Measurements from ENCODE around the gene DAZAP1. TPM values are rescaled to one million over a fixed set of nuclear protein-coding genes. Genes with fewer than 3 reads are reported as not detected.
A peak's percentile ranks its signal among the peaks of the same experiment; 100 is the strongest.
"Not testable (repeated sequence)": the region's sequence is repeated elsewhere in the genome, so short reads cannot be mapped to it uniquely, and the experiment has no call there.

DAZAP1 gene
- total RNA-seq, 1 donor from 2014 or later, result 35.7 TPM

DNA sequence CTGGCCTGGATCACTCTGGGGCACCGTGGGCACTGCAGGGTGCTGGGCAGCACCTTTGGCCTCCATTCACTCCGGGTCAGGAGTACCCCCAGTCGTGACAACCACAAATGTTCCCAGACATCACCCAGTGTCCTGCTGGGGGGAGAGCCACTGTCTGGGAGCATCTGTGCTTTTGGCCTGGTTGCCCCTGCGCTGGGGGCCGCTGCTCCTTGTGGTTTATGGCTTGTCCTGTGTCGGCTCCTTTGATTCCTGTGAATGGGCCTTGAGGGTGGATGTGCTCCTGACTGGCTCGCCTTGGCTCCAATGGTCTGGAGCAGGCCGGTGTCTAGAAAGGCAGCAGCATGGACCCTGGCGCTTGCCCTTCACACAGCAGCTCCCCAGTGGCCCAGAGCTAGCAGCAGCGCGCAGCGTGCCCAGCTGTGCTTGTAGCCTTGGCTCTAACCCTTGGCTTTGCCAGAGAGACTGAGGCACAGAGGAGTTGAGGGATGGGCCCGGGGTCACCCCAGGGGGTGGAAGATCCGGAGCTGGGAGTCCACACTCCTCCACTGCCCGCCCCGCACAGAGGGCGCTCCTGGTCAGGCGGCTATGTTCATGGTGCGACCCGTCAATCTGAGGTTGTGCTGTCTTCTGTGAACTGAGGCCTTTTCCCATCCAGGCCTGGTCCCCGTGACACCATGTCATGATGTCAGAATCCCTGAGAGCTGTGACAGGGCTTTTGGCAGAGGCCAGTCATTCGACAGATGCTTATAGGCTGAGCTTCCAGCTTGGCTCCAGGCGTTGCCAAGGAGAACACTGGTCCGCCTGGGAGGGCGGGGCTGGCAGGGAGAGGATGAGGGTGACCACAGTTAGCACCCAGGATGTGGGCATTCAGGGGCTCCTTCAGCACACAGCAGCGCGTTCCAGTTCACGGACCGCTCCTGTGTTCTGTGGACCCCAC lies 4.1 kb downstream of the DAZAP1 start:
- DNase-seq, result peak; percentile 86

DNA sequence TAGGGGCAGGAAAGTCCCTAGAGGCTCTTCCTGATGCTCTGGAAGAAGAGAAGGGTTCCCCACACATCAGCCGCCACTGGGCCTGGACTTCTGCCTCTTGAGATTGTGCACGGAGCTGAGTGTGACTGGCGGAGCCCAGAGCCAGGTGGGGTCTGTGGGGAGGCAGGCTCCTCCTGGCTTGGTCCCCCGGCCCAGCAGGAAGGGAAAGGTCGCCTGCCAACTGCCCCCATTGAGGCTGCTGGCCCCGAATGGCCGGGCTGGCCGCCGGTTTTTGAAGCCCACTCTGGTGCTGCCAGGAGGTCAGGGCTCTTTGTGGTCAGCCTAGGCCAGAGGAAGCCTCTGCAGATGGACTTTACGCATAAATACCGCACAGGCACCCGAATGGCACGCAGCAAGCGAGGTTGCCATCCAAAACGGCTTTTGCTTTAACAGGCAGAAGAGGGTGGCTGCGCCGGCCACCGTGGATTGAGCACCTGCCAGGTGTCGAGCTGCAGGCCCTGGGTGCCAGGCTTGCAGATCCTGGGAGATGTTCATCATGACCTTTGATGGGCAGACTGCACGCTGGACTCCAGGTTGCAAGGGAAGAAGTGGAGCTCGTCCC lies 5.0 kb downstream of the DAZAP1 start:
- DNase-seq, result no peak

DNA sequence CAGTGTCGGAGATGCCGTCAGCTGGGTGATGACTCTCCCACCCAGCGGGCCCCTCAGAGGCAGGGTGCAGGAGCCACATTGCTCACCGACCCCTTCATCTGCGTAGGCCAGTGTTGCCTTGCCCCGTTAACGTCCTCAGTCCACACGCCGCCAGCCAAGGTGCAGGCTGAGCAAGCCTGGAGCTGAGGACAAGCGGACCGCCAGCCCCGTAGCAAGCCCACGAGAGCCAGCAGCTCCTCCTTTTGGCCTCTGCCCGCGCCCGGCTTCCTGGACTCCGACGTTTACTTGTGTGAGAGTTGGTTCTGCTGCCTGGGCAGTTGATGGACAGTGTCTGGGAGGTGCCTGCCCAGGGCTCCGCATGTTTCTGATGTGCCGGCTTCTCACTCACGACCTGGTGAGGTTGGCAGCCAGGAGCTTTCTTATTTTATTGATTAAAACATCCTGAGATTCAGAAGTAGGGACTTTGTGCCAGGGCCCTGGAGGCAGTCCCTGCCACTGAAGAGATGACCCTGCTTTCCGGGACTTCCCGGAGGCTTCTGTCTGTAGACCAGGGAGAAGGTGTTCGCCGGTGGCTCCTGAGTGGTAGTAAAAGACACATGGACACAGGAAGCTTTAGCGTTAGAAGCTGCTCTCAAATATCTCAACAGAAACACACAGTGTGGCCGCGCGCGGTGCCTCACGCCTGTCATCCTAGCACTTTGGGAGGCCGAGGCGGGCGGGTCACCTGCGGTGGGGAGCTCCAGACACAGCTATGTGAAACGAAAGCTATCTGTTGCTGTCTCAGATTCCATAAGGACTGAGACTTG lies 5.8 kb downstream of the DAZAP1 start:
- DNase-seq, result no peak

DNA sequence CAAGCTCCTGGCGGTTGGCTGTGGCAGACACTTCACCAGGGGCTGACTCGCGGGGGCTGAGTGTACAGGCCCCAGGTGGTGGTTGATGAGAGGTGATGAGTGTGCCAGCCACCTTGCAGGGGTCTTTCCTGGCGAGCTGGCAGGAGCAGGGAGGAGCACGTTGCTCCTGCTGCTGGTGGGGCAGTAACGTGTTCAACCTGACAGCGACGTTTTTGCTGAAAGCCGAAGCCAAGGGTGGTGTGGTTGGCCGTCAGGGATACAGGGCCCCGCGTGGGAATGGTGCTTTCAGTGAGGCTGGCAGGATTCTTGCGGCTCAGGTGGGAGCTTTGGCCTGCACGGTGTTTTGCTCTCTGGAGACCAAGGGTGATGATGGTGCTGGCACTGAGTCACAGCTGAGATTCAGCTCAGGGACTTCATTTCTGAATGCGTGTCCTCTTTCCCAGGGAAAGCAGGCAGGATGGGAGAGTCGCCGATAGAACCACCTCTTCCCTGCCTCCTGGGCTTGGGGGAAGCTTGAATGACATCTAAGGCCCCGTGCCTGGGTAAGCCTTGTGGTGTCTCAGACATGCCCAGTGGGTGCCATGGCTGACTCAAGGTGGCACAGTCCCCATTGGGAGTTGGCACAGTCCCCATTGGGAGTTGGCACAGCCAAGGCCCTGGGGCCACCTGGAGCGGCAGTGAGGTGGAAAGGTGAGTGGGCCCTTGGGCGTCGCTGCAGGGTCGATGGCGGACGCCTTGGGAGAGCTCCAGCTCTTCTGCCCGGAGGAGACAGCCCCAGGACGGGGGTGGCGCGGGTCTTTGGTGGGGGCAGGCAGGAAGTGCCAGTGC lies 8.8 kb downstream of the DAZAP1 start:
- DNase-seq, result no peak

DNA sequence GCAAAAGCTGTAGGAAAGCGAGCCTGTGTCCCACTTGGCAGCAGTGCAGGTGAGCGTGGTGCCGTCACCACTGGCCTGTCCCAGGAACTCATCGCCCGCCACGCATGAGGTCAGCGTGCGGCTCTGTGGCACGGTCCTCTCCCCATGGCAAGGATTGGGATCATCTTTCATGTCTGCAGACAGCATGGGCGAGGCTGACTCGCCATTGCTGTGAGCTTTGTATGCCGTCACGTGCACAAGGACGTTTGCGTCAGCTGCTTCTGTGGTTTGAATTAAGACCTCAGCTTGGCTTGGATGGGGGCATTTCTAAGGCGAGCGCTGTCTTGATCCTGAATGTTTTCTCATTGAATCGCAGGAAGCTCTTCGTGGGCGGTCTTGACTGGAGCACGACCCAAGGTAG lies 9.8 kb downstream of the DAZAP1 start:
- no peak for DNase-seq

- no peak for DNase-seq
Measured at GRCh38 chr19:1417681-1418495, 10.5 kb downstream of the DAZAP1 start.

GRCh38 chr19:1418496-1418775 lies 11.1 kb downstream of the DAZAP1 start:
- no peak for DNase-seq

GRCh38 chr19:1418951-1419738 lies 11.8 kb downstream of the DAZAP1 start:
- no peak for DNase-seq

- not testable (repeated sequence) for DNase-seq
Measured at GRCh38 chr19:1420085-1420484, 12.7 kb downstream of the DAZAP1 start.

DNA sequence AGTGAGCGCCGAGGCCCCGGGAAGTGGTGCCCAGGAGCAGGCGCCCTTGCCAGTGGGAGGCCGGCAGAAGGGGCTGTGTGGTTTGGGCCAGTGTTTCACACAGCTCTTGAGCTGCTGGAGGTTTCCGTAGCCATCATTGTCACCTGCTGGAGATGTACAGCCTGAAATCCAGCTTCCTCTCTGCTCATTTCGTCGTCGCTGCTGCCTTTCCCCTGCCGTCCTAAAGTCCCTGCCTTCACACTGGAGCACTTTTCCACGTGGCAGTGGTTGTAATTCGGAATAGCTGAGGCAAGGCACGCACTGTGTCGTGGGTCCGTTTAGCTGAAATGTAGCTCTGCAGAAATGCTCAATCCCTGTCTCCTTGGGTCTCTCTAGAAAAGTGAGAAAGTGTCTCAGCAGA lies 13.2 kb downstream of the DAZAP1 start:
- no peak for DNase-seq

GRCh38 chr19:1421218-1421957 lies 14.0 kb downstream of the DAZAP1 start:
- no peak for DNase-seq

DNA sequence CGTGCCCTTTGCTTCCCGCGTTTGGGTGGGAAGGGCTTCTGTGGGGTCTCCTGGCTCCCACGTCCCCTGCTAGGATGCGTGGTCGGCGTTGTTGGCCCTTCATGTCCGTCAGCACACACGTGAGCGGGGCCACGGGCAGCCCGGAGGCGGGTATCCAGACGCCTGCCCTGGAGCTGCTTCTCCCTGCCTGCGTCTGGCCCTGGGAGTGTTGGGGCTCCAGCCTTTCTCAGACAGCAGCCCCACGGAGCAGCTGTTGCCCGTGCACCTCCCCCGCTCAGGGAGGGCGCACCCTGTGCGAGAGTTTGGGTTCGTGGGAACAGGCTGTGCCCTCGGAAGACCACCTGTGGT lies 14.5 kb downstream of the DAZAP1 start:
- DNase-seq, result no peak

DNA sequence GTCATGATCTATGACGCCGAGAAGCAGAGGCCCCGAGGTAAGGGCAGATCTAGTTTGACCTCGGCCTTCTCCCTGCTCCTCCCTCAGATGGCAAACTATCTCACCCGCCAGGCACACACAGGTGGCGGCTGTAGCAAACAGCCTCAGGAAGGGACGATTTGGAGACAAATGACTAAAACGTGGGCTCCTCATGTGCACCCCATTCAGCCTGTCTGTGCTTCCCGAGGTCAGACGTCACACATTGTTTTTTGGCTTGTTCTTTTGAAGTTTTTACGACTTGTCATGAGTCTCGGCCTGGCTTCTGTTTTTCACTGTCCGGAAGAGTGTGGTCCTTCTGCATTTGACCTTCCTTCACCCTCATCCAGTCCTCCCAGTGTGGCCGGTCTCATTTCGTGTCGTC lies 15.0 kb downstream of the DAZAP1 start:
- DNase-seq, result no peak

- DNase-seq, result no peak
Measured at GRCh38 chr19:1422943-1423342, 15.6 kb downstream of the DAZAP1 start.

DNA sequence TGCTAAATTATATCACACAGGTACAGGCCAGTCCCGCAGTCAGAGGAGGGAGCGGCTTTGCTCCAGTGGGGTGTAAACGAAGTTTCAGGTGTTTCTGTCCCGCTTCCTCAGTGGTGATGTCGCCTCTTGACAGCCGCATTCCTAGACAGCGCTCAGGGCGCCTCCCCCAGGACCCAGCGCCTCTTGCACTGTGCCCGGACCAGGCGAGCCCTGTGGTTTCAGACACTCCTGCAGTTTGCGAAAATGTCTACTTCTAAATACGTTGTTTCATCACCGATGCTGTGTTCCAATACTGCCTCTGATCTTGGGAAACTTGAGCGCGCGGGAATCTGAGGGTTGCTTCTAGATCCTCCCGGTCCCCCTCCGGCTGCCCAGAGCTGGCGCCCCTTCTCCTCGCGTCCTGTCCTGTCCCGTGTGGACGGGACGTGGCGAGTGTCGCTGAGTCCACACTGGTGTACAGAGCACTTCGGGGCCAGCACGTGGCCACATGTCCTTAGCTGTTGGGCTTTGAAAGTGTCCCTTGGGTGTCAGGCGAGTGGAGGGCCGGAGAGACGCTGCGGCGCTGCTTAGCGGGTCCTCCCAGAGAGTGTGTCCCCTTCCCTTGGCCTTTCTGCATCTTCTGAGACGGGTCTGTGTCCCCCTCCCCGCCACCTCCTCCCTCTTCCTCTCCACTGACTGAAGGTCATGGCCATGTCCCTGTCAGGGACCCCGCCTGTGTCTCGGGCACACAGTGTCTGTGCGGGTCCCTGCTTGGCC lies 16.2 kb downstream of the DAZAP1 start:
- DNase-seq, result no peak

- no peak for DNase-seq
Measured at GRCh38 chr19:1424192-1424955, 17.0 kb downstream of the DAZAP1 start.

GRCh38 chr19:1425102-1425837 lies 17.9 kb downstream of the DAZAP1 start:
- DNase-seq, result no peak

- no peak for DNase-seq
Measured at GRCh38 chr19:1425902-1426301, 18.5 kb downstream of the DAZAP1 start.

Data from occipital lobe (tissue), 2 donors.